HG02973 (cell line): ENCODE results near the gene PARVB.

Experiments
- ATAC-seq: cut with Tn5 transposase; IDR thresholded peaks from one replicate; pipeline ENCODE4 v1.9.1; 2021; ENCODE audit warnings: moderate library complexity; ENCODE audit not compliant: unreplicated experiment

PARVB gene

GRCh38 chr22:44194569-44194968 is 170.5 kb downstream of the PARVB start:
- ATAC-seq, result no peak

GRCh38 chr22:44195189-44195871 is 171.2 kb downstream of the PARVB start:
- ATAC-seq, result no peak

- no peak for ATAC-seq
Observed at GRCh38 chr22:44196241-44196640, 172.1 kb downstream of the PARVB start.

GRCh38 chr22:44196731-44197131 is 172.6 kb downstream of the PARVB start:
- no peak for ATAC-seq

- no peak for ATAC-seq
Observed at GRCh38 chr22:44197271-44197670, 173.2 kb downstream of the PARVB start.

GRCh38 chr22:44199164-44199563 is 175.1 kb downstream of the PARVB start:
- no peak for ATAC-seq

GRCh38 chr22:44199866-44200265 is 175.8 kb downstream of the PARVB start:
- ATAC-seq, result no peak

- no peak for ATAC-seq
Observed at GRCh38 chr22:44200451-44200850, 176.3 kb downstream of the PARVB start.

- no peak for ATAC-seq
Observed at GRCh38 chr22:44200855-44201550, 176.9 kb downstream of the PARVB start.

GRCh38 chr22:44201665-44202064 is 177.6 kb downstream of the PARVB start:
- ATAC-seq, result no peak

- no peak for ATAC-seq
Observed at GRCh38 chr22:44202261-44202789, 178.2 kb downstream of the PARVB start.

- ATAC-seq, result no peak
Observed at GRCh38 chr22:44203203-44203602, 179.1 kb downstream of the PARVB start.

GRCh38 chr22:44204739-44205515 is 180.8 kb downstream of the PARVB start:
- no peak for ATAC-seq

GRCh38 chr22:44205516-44206329 is 181.6 kb downstream of the PARVB start:
- no peak for ATAC-seq

GRCh38 chr22:44206330-44206645 is 182.2 kb downstream of the PARVB start:
- no peak for ATAC-seq

- no peak for ATAC-seq
Observed at GRCh38 chr22:44206696-44207095, 182.6 kb downstream of the PARVB start.

GRCh38 chr22:44207173-44207980 is 183.3 kb downstream of the PARVB start:
- no peak for ATAC-seq

- no peak for ATAC-seq
Observed at GRCh38 chr22:44207981-44208317, 183.8 kb downstream of the PARVB start.

GRCh38 chr22:44209343-44209742 is 185.2 kb downstream of the PARVB start:
- no peak for ATAC-seq

GRCh38 chr22:44210722-44211121 is 186.6 kb downstream of the PARVB start:
- no peak for ATAC-seq
